Measurements from ENCODE around the gene DAAM1.

DAAM1 gene

DNA sequence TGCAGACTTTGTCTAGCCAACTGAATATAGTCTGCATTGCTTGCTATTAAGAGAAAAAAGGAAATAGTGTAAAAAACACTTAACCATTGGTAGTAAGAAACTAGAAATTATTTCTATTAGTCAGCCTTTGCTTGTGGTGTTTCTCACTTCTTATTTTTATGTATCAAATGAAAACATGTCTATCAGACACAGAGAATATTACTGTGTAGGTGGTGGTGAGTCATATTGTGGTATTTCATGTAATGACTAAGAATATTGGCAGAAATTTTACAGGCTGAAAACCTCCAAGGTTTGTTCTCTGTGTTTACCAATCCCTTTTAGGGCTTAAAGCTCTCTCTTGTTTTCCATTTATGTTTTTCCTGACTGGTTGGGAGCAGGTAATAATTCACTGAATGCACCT, 87.2 kb downstream of the DAAM1 start:
- Mint-ChIP-seq H3K27me3 (ENCODE audit: low read depth, poor library complexity) (peaks cover 3% of the 10 kb centered on the region), H3K4me3 (no peak overlapping the region), H3K36me3 (ENCODE audit: low read depth) (peaks cover 19% of the 10 kb centered on the region), H3K9me3 (peaks cover 4% of the 10 kb centered on the region), H3K4me1 (peaks cover 32% of the 10 kb centered on the region), H3K27ac (no peak overlapping the region)
- no peak for DNase-seq
- TF ChIP-seq, protein P1, sequence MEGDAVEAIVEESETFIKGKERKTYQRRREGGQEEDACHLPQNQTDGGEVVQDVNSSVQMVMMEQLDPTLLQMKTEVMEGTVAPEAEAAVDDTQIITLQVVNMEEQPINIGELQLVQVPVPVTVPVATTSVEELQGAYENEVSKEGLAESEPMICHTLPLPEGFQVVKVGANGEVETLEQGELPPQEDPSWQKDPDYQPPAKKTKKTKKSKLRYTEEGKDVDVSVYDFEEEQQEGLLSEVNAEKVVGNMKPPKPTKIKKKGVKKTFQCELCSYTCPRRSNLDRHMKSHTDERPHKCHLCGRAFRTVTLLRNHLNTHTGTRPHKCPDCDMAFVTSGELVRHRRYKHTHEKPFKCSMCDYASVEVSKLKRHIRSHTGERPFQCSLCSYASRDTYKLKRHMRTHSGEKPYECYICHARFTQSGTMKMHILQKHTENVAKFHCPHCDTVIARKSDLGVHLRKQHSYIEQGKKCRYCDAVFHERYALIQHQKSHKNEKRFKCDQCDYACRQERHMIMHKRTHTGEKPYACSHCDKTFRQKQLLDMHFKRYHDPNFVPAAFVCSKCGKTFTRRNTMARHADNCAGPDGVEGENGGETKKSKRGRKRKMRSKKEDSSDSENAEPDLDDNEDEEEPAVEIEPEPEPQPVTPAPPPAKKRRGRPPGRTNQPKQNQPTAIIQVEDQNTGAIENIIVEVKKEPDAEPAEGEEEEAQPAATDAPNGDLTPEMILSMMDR (IDR thresholded peaks at IDR 0.05) = no peak

DNA sequence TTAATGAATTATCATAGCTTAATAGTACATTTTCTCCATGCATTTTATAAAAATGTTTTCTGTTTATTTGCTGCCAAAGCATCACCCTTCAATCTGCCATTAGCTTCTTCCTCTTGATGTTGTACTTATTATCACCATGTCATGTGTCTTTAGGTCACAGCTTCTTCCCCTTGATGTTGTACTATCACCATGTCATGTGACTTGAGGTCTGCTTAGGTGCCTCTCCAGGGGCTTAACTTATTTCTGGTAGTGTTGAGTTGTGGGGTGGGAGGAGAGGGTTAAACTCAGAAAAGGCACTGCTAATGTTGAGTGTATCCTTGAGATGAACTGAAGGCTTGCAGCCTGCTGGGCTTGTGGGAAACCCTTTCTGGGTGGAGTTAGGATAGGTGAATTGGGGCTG, 87.8 kb downstream of the DAAM1 start:
- no peak for DNase-seq
- Mint-ChIP-seq H3K36me3 (ENCODE audit: low read depth) (peaks cover 24% of the 10 kb centered on the region), H3K9me3 (peaks cover 4% of the 10 kb centered on the region), H3K27me3 (ENCODE audit: low read depth, poor library complexity) (peaks cover 3% of the 10 kb centered on the region), H3K4me3 (no peak overlapping the region), H3K27ac (peak overlapping the region; percentile 10), H3K4me1 (peaks cover 32% of the 10 kb centered on the region)
- TF ChIP-seq, protein P1 (IDR thresholded peaks at IDR 0.05) = no peak

DNA sequence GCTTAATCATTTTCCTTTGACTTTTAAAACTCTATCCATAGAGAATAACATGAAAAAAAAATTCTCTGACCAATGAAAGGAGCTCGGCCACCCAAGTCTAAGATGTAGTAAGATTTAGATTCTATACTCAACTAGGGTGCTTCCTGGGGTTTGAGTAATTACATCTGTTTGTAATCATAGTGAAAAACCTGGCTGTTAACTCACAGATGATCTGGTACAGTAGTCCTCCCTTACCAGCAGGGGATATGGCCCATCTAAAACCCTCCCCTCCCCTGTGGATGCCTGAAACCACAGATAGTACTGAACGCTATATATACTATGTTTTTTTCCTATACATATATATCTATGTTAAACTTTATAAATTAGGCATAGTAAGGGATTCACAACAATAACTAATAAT, 89.2 kb downstream of the DAAM1 start:
- Mint-ChIP-seq H3K27me3 (ENCODE audit: low read depth, poor library complexity) (peaks cover 3% of the 10 kb centered on the region), H3K27ac (no peak overlapping the region), H3K4me3 (no peak overlapping the region), H3K9me3 (peaks cover 4% of the 10 kb centered on the region), H3K36me3 (ENCODE audit: low read depth) (peaks cover 30% of the 10 kb centered on the region), H3K4me1 (peaks cover 32% of the 10 kb centered on the region)
- DNase-seq = no peak
- TF ChIP-seq, protein P1 (IDR thresholded peaks at IDR 0.05) = no peak

DNA sequence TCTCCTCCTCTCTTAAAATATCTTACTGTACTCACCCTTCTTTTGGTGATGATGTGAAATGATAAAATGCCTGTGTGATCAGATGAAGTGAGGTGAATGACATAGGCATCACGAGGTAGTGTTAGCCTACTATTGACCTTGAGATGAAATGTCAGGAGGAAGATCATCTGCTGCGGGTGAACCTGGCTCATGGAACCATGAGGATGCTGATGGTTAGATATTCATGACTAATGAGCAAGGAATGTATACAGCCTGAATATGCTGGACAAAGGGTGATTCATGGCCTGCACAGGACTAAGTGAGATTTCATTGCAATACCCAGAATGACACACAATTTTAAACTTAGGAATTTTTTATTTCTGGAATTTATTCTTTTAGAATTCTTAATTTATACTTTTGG, 89.6 kb downstream of the DAAM1 start:
- TF ChIP-seq, protein P1 (IDR thresholded peaks at IDR 0.05) = no peak
- no peak overlapping the region for H3K27ac Mint-ChIP-seq

DNA sequence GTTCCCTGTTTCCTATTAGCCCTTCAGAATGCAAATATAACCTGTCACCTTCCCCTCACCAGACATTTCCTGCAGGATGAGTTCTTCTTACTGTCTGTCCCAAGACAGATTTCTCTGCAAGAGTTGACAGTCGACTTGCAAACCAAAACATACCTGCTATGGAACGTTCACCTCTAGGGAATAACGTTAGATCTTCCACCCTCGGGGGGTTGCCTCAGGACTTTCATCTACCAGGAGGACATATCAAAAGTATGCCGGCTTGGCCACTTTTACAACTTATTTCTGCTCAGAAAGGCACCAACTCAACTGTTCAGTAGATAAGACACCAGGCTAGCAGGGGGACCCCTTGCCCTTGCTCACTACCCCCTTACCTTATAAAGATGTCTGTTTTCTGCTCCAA, 92.5 kb downstream of the DAAM1 start:
- Mint-ChIP-seq H3K27ac (no peak overlapping the region), H3K27me3 (ENCODE audit: low read depth, poor library complexity) (peaks cover 3% of the 10 kb centered on the region), H3K36me3 (ENCODE audit: low read depth) (peaks cover 62% of the 10 kb centered on the region), H3K4me3 (no peak overlapping the region), H3K9me3 (peaks cover 30% of the 10 kb centered on the region), H3K4me1 (peaks cover 8% of the 10 kb centered on the region)
- TF ChIP-seq, protein P1 (IDR thresholded peaks at IDR 0.05) = no peak
- no peak for DNase-seq

More for the DNA sequence above, 89.6 kb downstream of the DAAM1 start:
- H3K36me3 Mint-ChIP-seq (ENCODE audit: low read depth) = peaks cover 34% of the 10 kb centered on the region
- H3K27me3 Mint-ChIP-seq (ENCODE audit: low read depth, poor library complexity) = peaks cover 3% of the 10 kb centered on the region
- no peak for DNase-seq
- no peak overlapping the region for H3K4me3 Mint-ChIP-seq
- peaks cover 32% of the 10 kb centered on the region for H3K4me1 Mint-ChIP-seq
- H3K9me3 Mint-ChIP-seq = peaks cover 4% of the 10 kb centered on the region

DNA sequence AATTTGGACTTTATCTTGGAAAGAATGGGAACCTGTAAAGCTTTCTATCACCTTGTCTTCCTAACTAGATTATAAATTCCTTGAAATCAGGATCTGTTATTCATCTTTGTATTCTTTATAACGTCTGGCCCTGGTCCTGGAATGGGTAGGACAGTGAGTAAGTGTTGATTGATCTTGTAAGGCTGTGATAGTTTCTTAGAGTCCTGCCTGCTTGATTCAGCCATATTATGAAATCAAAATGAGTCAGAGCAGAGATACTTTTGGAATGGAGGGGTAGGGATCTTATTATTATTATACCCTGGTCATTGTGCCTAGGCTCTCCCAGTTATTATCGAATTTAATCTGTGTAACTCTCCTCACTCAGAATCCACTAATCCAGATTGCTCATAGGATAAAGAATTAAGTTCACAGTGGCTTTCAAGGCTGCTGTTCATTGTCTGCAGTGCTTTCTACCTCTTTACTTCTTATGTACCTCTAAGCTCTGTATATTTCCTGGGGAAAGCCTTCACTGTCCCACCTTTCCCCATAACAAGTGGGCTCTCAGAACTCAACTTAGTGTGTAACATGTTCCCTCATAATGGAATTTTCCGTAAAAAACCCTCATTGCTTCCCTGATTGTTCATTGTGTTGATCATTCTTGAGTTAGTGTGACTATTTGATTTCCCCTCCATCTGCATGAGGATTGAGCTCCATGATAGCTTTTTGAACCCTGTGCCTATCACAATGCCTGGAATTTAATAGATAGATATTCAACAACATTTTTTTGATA, 93.3 kb downstream of the DAAM1 start:
- Mint-ChIP-seq H3K27me3 (ENCODE audit: low read depth, poor library complexity) (peaks cover under 1% of the 10 kb centered on the region), H3K4me3 (no peak overlapping the region), H3K4me1 (no peaks in the 10 kb centered on the region), H3K36me3 (ENCODE audit: low read depth) (peaks cover 66% of the 10 kb centered on the region), H3K9me3 (peaks cover 38% of the 10 kb centered on the region), H3K27ac (no peak overlapping the region)
- no peak for DNase-seq
- TF ChIP-seq, protein P1 (IDR thresholded peaks at IDR 0.05) = no peak
